ENCODE data around the gene CDYL2. TPM values are rescaled to one million over a fixed set of nuclear protein-coding genes. Genes with fewer than 3 reads are reported as not detected.

CDYL2 gene
- total RNA-seq, 4 donors from 2014 or later, result 1.8 to 4.8 (median 3.1) TPM

DNA sequence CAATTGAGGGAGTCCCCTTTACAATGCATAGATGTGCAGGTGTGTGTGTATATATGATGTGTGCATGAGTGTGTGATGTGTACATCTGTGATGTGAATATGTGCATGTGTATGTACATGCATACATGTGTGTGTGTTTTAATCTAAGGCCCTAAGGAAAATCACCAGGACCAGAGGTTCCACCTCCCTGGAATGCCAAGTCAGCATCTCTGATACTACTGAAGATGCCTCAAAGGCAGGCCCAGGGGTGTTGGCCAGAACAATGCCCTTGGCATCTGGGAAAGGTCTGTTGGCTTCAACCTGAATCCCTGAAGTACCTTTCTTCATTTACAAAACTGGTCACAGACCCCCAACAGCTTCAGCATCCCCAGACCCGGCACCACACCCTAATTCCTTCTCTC, 129.5 kb downstream of the CDYL2 start:
- Histone ChIP-seq H3K9me3 (no peaks in the 10 kb centered on the region), H3K36me3 (no peaks in the 10 kb centered on the region), H3K27me3 (no peaks in the 10 kb centered on the region), H3K4me3 (no peak overlapping the region), H3K4me1 (no peaks in the 10 kb centered on the region), H3K27ac (no peak overlapping the region)
- 92 to 100% methylated on average over 1 of the region's 1 CpG for WGBS, 2 donors
- DNase-seq, result no peak
- intact Hi-C loops (cut with DNase I), result no loop called here
- TF ChIP-seq CTCF (IDR thresholded peaks at IDR 0.05) (no peak), POLR2A (IDR thresholded peaks at IDR 0.05) (no peak)

DNA sequence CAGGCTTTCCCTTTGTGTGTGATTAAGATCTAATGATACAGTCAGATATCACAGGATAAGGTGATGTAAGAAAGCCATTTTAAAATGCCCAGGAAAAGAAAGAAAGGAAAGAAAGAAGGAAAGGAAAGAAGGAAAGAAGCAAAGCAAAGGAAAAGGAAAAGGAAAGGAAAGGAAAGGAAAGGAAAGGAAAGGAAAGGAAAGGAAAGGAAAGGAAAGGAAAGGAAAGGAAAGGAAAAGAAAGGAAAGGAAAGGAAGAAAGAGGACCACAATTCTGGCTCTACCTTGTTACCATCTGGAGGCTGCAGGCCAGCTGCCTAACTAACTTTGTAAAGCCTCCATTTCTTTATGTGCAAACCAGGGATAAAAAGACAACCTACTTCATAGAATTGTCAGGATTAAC, 132.0 kb downstream of the CDYL2 start:
- H3K27me3 ChIP-seq, result no peaks in the 10 kb centered on the region
- intact Hi-C loops (cut with DNase I), result no loop called here
- DNase-seq, result no peak
- TF ChIP-seq POLR2A (IDR thresholded peaks at IDR 0.05) (no peak), CTCF (IDR thresholded peaks at IDR 0.05) (no peak)
- no peaks in the 10 kb centered on the region for H3K36me3 ChIP-seq
- no peak overlapping the region for H3K27ac ChIP-seq
- no peaks in the 10 kb centered on the region for H3K4me1 ChIP-seq
- no peak overlapping the region for H3K4me3 ChIP-seq
- no peaks in the 10 kb centered on the region for H3K9me3 ChIP-seq

DNA sequence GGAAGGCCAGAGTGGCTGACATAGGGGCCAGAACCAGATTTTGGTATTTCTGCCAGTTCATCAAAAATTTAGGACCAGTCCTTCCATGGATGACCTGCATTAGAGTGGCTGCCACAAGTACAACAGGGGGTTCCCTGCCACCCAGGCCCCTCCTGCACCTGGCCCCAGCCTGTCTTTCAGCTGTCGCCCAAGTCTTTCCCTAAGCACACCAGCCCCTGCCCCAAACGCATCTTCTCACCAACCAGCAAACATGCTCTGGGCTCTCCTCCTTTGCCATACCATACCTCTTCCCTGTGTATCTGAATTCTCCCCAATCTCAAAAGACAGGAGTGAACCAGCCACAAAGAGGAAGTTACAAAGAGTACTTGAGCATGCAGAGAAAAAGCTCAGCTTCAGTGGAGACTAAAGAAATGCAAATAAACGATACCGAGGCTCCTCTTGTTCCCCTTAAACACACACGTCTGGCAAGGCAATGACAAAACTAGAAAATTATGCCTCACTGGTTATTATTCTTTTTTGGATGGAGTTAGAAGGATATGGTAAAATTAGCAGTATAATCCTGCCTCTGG, 133.0 kb downstream of the CDYL2 start:
- intact Hi-C loops (cut with DNase I), result no loop called here
- H3K4me3 ChIP-seq, result no peak overlapping the region
- 46 to 53% methylated on average over 4 to 5 of the region's 5 CpGs for WGBS, 2 donors
- no peak overlapping the region for H3K27ac ChIP-seq
- no peak for TF ChIP-seq POLR2A (IDR thresholded peaks at IDR 0.05)
- DNase-seq, result no peak
- H3K9me3 ChIP-seq, result no peaks in the 10 kb centered on the region
- H3K36me3 ChIP-seq, result no peaks in the 10 kb centered on the region
- H3K27me3 ChIP-seq, result no peaks in the 10 kb centered on the region
- no peaks in the 10 kb centered on the region for H3K4me1 ChIP-seq

DNA sequence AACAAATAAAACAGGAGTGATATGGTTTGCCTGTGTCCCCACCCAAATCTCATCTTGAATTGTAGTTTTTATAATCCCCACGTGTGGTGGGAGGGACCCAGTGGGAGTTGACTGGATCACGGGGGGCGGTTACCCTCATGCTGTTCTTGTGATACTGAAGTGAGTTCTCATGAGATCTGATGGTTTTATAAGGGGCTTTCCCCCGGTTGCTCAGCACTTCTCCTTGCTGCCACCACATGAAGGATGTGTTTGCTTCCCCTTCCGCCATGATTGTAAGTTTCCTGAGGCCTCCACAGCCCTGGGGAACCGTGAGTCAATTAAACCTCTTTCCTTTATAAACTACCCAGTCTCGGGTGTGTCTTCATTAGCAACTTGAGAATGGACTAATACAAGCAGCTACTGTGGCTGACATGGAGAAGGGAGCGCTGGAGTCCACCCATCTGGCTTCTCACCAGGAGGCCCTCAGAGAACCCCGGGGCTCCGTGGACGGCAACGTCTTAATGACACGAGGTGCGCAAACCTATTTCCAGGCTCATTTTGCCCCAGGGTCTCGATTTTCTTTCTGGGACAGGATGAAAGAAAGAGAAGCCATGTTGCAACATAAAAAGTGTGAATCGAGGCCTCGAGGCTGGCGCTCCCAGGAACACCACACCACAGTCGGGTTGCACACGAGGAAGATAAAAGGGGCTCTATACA, 134.1 kb downstream of the CDYL2 start:
- no peaks in the 10 kb centered on the region for H3K36me3 ChIP-seq

GRCh38 chr16:80669673-80670072, 134.7 kb downstream of the CDYL2 start:
- no peak overlapping the region for H3K4me3 ChIP-seq
- no peaks in the 10 kb centered on the region for H3K27me3 ChIP-seq
- TF ChIP-seq POLR2A (IDR thresholded peaks at IDR 0.05) (no peak), CTCF (IDR thresholded peaks at IDR 0.05) (no peak)
- WGBS, 2 donors, result 91 to 94% methylated on average over 3 to 5 of the region's 6 CpGs
- H3K36me3 ChIP-seq, result no peaks in the 10 kb centered on the region
- H3K27ac ChIP-seq, result no peak overlapping the region
- intact Hi-C loops (cut with DNase I), result no loop called here
- H3K4me1 ChIP-seq, result no peaks in the 10 kb centered on the region
- DNase-seq, result no peak
- no peaks in the 10 kb centered on the region for H3K9me3 ChIP-seq

More for the DNA sequence above, 134.1 kb downstream of the CDYL2 start:
- Histone ChIP-seq H3K27me3 (no peaks in the 10 kb centered on the region), H3K4me1 (no peaks in the 10 kb centered on the region), H3K4me3 (no peak overlapping the region), H3K27ac (no peak overlapping the region), H3K9me3 (no peaks in the 10 kb centered on the region)
- 77 to 83% methylated on average over 14 to 17 of the region's 20 CpGs for WGBS, 2 donors
- TF ChIP-seq POLR2A (IDR thresholded peaks at IDR 0.05) (no peak), CTCF (IDR thresholded peaks at IDR 0.05) (no peak)
- no peak for DNase-seq
- intact Hi-C loops (cut with DNase I), result no loop called here
